SU-DHL-6 (cell line): ENCODE data around the gene CXCL11.
"Not testable (repeated sequence)": the region's sequence is repeated elsewhere in the genome, so short reads cannot be mapped to it uniquely, and the experiment has no call there.

Experiments
- CTCF ChIP-seq: fragments of 200-600 bp; sonication (generic); IDR thresholded peaks from one replicate; pipeline ENCODE4 v1.5.1; 2017; ENCODE audit warnings: antibody characterized with exemption, mild to moderate bottlenecking, low read length, moderate library complexity; ENCODE audit not compliant: insufficient read depth, poor library complexity, severe bottlenecking
- EZH2phosphoT487 ChIP-seq: fragments of 200-600 bp; sonication (generic), shearing (Covaris generic); conservative IDR thresholded peaks from 2 replicates; pipeline ENCODE4 v1.6.1; 2018; ENCODE audit warnings: mild to moderate bottlenecking, antibody characterized with exemption, low read length, moderate library complexity, mixed read lengths

GRCh38 chr4:76044686-76045085, 8.8 kb upstream of the CXCL11 start:
- TF ChIP-seq EZH2phosphoT487, CTCF: not testable (repeated sequence)
